LNCaP clone FGC (cell line): Measurements from ENCODE around the gene AMOTL1.

ENCODE experiments used
- DNase-seq: peaks from one replicate; pipeline ENCODE4 v3.0.0-alpha.2; 2011; ENCODE audit warnings: low read depth
- H3K4me3 ChIP-seq: 2 replicates; pipeline ENCODE4 v1.5.1; 2011; ENCODE audit warnings: mild to moderate bottlenecking, low read depth, low read length, control low read depth
- TF ChIP-seq, protein P1 (sequence below): IDR thresholded peaks from 2 replicates; pipeline ENCODE4 v1.5.1; 2012; ENCODE audit warnings: mild to moderate bottlenecking; ENCODE audit not compliant: control insufficient read depth, insufficient read depth; ENCODE audit errors: extremely low read depth

Gene AMOTL1

DNA sequence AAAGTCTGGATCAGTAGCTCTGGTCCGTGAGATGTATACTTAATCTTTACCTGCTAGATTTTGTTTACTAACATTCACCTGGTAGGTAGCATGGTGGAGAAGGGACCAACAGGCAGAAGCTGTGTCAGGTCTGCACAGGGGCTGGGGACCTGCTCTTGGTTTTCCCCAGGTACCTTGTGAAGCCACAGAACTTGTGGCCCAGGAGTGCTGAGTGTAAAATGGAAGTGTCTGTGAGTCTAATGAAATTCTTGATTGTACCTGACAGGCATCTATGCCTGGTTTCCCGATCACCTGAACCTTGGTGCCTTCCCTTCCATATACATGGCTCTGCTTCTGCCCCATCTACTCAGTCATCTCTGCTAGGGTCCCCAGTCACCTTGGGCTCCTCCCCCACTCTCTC lies 110.8 kb downstream of the AMOTL1 start:
- no peak for DNase-seq
- TF ChIP-seq, protein P1, sequence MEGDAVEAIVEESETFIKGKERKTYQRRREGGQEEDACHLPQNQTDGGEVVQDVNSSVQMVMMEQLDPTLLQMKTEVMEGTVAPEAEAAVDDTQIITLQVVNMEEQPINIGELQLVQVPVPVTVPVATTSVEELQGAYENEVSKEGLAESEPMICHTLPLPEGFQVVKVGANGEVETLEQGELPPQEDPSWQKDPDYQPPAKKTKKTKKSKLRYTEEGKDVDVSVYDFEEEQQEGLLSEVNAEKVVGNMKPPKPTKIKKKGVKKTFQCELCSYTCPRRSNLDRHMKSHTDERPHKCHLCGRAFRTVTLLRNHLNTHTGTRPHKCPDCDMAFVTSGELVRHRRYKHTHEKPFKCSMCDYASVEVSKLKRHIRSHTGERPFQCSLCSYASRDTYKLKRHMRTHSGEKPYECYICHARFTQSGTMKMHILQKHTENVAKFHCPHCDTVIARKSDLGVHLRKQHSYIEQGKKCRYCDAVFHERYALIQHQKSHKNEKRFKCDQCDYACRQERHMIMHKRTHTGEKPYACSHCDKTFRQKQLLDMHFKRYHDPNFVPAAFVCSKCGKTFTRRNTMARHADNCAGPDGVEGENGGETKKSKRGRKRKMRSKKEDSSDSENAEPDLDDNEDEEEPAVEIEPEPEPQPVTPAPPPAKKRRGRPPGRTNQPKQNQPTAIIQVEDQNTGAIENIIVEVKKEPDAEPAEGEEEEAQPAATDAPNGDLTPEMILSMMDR: no peak

DNA sequence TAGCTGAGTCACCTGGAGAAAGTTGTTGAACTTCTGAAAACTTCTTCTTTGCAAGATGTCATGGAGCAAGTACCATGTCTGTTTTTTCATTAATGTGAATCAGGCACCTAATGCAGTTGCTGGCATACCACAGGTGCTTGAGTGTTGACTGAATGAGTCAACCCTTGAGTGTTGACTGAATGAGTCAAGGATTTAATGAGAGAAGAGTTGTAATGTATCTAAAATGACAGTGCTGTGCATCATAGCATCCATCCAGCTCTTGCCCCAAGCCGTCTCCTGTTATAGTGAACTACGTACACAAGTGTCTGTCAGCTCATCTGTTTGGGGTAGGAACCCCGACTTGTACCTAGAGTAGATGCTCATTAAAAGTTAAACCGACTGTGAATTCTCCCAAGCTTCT lies 112.1 kb downstream of the AMOTL1 start:
- no peak overlapping the region for H3K4me3 ChIP-seq
- TF ChIP-seq, protein P1: no peak
- DNase-seq: peak; percentile 31

More for the DNA sequence above, 110.8 kb downstream of the AMOTL1 start:
- H3K4me3 ChIP-seq: no peak overlapping the region

DNA sequence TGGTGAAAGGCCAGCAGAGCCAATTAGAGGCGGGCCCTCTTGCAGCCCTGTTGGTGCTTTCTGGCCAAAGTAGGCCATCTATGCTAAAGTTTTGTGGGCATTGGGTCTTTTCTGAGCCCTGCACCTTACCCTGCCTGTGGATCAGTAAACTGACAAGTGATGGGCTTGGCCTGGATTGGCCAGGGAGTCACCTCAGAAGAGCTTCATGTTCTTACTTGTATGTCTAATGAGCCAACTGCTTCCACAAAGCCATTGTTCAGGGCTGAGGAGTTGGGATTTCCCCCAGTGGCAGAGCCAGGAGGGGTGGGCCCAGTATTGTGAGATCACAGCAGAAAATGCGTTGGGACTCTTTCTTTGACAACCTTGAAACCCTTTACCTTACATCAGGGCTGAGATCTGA lies 114.8 kb downstream of the AMOTL1 start:
- DNase-seq: no peak
- no peak overlapping the region for H3K4me3 ChIP-seq
- TF ChIP-seq, protein P1: no peak

DNA sequence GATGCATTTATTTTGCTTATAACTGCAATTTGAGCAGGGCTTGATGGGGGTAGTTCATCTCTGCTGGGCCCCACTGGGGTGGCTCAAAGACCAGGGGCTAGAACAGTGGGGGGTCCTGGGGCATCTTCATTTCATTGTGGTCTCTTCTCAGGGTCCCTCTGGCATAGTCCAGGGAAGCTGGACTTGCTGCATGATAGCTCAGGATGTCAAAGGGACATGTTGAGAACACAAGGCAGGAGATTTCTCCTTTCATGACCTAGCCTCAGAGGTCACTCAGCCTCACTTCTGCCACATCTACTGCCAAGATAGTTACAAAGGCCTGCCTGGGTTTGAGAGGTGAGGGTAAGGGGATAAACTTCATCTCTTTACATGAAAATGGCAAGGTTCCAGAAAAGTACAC lies 115.7 kb downstream of the AMOTL1 start:
- TF ChIP-seq, protein P1: no peak
- no peak for DNase-seq
- no peak overlapping the region for H3K4me3 ChIP-seq

DNA sequence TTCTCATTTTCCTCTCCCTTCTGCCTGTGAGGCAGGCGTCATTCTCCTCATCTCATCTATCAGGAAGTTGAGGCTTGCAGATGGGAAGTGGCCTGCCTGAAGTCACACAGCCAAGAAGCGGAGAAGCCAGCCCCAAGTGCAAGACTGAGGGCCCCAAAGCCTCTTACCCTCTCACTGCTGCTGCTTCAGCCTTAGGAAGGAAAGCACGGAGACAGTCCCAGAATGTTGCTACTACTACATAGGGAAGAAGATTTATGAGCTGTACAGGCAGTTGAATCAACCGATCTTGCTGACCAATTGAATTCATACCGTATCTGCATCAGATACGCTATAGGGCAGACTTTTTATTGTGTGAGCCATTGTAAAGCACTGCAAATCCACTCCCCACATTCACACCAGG lies 116.2 kb downstream of the AMOTL1 start:
- TF ChIP-seq, protein P1: no peak
- DNase-seq: no peak
- no peak overlapping the region for H3K4me3 ChIP-seq

DNA sequence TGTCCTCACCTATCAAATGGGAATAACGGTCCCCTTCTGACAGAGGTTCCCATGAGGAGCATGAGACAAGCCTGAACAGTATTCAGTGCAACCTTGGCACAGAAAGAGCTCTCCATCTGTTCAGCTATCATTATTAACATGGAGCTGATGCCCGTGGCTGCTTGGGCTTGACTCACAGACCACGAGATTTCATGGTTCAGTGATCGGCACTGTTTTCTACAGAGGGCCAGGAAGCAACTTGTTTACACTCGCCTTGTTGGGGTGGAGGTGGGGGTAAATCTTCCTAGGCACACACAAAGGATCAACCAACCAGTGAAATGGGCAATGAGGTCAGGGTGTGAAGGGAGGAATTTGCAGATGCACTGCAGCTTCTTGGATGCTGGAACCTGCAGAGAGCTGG lies 117.0 kb downstream of the AMOTL1 start:
- TF ChIP-seq, protein P1: no peak
- DNase-seq: no peak
- H3K4me3 ChIP-seq: no peak overlapping the region

DNA sequence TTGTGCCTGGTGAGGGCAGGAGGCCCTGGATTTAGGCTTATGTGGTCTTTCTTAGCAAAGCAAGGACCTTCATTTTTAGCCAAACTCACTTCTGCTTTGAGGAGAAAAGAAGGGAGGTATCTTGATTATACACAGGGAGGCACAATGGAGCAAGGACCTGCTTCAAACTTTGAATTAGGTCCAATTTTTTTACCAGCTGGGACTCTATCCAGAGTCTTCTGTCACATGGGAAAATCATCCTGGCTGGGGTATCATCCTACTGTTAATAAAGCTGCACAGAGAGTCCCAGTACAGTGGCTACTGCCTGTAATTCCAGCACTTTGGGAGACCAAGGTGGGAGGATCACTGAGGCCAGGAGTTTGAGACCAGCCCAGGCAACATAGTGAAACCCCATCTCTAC lies 117.4 kb downstream of the AMOTL1 start:
- TF ChIP-seq, protein P1: no peak
- DNase-seq: peak; percentile 23
- no peak overlapping the region for H3K4me3 ChIP-seq
